Natural killer cell (primary cell): Measurements from ENCODE around the gene KIF5C. TPM values are rescaled to one million over a fixed set of nuclear protein-coding genes. Genes with fewer than 3 reads are reported as not detected.

ENCODE experiments used
- ATAC-seq, 3 donors: fragments of 150-1000 bp in 2 of 3; fragments of 200-7000 bp in 1 of 3; cut with Tn5 transposase; 1 replicate in 1 of 3; 2 replicates in 2 of 3; pipeline ENCODE4 v1.10.0; 2021; ENCODE audit warnings: mild to moderate bottlenecking in 2 of 3, moderate library complexity in 2 of 3
- DNase-seq, 2 donors: peaks; one replicate each; pipeline versions ENCODE4 v3.0.0 to v3.0.0-alpha.2; 2013 to 2021; ENCODE audit warnings: mixed read lengths in 1 of 2
- H3K27ac ChIP-seq: one replicate; pipeline ENCODE4 v1.5.1; 2013; ENCODE audit warnings: mild to moderate bottlenecking, low read length
- H3K27me3 ChIP-seq: one replicate; pipeline ENCODE4 v1.6.1; 2013; ENCODE audit warnings: low read length; ENCODE audit not compliant: control insufficient read depth, insufficient read depth
- H3K36me3 ChIP-seq: one replicate; pipeline ENCODE4 v1.6.1; 2013; ENCODE audit warnings: low read length; ENCODE audit not compliant: control insufficient read depth, insufficient read depth
- H3K4me1 ChIP-seq: one replicate; pipeline ENCODE4 v1.6.1; 2013; ENCODE audit warnings: low read length; ENCODE audit not compliant: control insufficient read depth, insufficient read depth
- H3K4me3 ChIP-seq: one replicate; pipeline ENCODE4 v1.5.1; 2013; ENCODE audit warnings: low read length
- H3K9me3 ChIP-seq: one replicate; pipeline ENCODE4 v1.6.1; 2013; ENCODE audit warnings: low read length; ENCODE audit not compliant: control insufficient read depth, insufficient read depth
- H3K27ac Mint-ChIP-seq, 2 donors: one replicate each; pipeline ENCODE4 v1.8.0; 2022; ENCODE audit warnings: mild to moderate bottlenecking in 2 of 2, mixed read lengths in 2 of 2, moderate library complexity in 1 of 2
- H3K27me3 Mint-ChIP-seq, 2 donors: one replicate each; pipeline ENCODE4 v1.8.0; 2022; ENCODE audit warnings: low read depth in 2 of 2, mixed read lengths in 2 of 2
- H3K36me3 Mint-ChIP-seq: one replicate; pipeline ENCODE4 v1.8.0; 2022; ENCODE audit warnings: mixed read lengths
- H3K4me1 Mint-ChIP-seq, 2 donors: one replicate each; pipeline ENCODE4 v1.8.0; 2022; ENCODE audit warnings: mixed read lengths in 2 of 2
- H3K4me3 Mint-ChIP-seq: one replicate; pipeline ENCODE4 v1.8.0; 2022; ENCODE audit warnings: mild to moderate bottlenecking, moderate library complexity, mixed read lengths
- H3K9me3 Mint-ChIP-seq, 2 donors: one replicate each; pipeline ENCODE4 v1.8.0; 2022; ENCODE audit warnings: mixed read lengths in 2 of 2
- WGBS: methylation state at CpG from one replicate; pipeline ENCODE4 v1.1.7; 2013; ENCODE audit warnings: missing lambda C conversion rate; ENCODE audit not compliant: insufficient coverage; 5-methylcytosine and 5-hydroxymethylcytosine counted together
- intact Hi-C: fragments of 100-400 bp; cut with micrococcal nuclease; formaldehyde crosslinking; loops from one replicate; pipeline ENCODE4 v1.14.2; 2022
- total RNA-seq, 4 donors: library from RNA; stranded (reverse); fragments of 120-200 nt in 1 of 4; gene quantifications; one replicate each; pipeline versions ENCODE4 v1.2.3 to v1.2.4, GENCODE V29; 2013 to 2022
- TF ChIP-seq, protein P1 (sequence below): fragments of 200-600 bp; IDR thresholded peaks from one replicate; pipeline ENCODE4 v1.8.0; 2022; ENCODE audit warnings: antibody characterized with exemption

The KIF5C gene
- total RNA-seq, 3 donors from 2014 or later (not counting 1 experiment from before 2014, with no cell fraction given), result 0.42 to 2.7 (median 1.8) TPM

DNA sequence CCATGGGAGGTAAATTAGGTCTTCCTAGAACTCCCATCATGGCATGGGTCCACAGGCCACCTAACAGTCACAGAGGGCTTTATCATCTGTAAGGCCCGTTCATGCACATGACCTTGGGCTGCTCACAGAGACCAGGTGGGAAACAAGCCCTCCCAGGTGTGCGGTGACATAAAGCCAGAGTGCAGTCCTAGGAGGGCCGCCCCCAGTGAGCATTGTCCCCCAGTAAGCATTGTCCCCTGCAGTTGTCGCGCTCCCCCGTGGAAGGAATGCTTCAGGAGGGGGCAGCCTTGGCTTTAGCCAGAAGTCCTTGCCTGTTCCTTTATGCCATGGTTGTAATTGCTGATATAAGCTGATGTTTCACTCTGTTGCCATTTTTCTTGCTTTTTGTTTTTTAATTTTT is 121.8 kb downstream of the KIF5C start:
- intact Hi-C loops, result loop anchor here (10.0 kb wide), 1 partner anchor 492 kb away; no protein-coding TSS in a partner anchor
- Histone ChIP-seq H3K9me3 (no peaks in the 10 kb centered on the region), H3K4me3 (no peak overlapping the region), H3K36me3 (no peaks in the 10 kb centered on the region), H3K27me3 (no peaks in the 10 kb centered on the region), H3K4me1 (no peaks in the 10 kb centered on the region), H3K27ac (no peak overlapping the region)
- TF ChIP-seq, protein P1, sequence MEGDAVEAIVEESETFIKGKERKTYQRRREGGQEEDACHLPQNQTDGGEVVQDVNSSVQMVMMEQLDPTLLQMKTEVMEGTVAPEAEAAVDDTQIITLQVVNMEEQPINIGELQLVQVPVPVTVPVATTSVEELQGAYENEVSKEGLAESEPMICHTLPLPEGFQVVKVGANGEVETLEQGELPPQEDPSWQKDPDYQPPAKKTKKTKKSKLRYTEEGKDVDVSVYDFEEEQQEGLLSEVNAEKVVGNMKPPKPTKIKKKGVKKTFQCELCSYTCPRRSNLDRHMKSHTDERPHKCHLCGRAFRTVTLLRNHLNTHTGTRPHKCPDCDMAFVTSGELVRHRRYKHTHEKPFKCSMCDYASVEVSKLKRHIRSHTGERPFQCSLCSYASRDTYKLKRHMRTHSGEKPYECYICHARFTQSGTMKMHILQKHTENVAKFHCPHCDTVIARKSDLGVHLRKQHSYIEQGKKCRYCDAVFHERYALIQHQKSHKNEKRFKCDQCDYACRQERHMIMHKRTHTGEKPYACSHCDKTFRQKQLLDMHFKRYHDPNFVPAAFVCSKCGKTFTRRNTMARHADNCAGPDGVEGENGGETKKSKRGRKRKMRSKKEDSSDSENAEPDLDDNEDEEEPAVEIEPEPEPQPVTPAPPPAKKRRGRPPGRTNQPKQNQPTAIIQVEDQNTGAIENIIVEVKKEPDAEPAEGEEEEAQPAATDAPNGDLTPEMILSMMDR, result no peak
- Mint-ChIP-seq H3K36me3 (no peaks in the 10 kb centered on the region), H3K4me1 (no peaks in the 10 kb centered on the region), H3K27ac (no peak overlapping the region), H3K9me3 (no peaks in the 10 kb centered on the region), H3K4me3 (no peak overlapping the region), H3K27me3 (peaks cover 0 to 9% of the 10 kb centered on the region in 2 donors)
- DNase-seq (no peak), ATAC-seq (no peak)
- WGBS, result 94% methylated on average over 6 of the region's 6 CpGs

DNA sequence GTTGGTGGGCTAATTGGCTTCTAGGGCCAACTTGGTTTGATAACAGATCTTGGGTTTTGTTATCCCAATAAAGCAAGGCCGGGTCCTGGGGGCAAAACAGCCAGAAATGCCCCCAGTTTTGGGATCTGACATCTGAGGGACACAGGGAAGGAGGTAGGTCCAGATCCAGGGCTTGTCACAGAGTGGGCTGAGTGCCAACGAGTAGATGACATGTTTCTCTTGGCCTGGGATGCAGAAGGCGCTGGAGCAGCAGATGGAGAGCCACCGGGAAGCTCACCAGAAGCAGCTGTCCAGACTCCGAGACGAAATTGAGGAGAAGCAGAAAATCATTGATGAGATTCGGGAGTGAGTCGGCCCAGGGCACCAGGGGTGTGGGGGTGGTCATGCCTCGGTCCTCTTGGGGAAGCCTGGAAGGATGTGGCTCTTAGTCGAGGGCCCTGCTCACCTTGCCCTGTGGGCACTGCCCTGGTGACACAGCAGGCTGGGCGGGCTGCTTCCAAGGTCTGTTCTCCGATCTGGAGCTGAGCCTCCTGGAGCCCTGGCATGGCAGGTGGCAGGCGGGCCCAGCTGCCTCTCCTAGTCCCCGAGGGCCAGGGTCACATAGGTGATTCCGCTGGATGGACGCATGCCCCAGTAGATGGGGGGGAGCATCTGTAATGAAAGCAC is 123.3 kb downstream of the KIF5C start:
- Mint-ChIP-seq H3K4me3 (no peak overlapping the region), H3K27ac (no peak overlapping the region), H3K9me3 (no peaks in the 10 kb centered on the region), H3K36me3 (no peaks in the 10 kb centered on the region), H3K4me1 (no peaks in the 10 kb centered on the region), H3K27me3 (peaks cover 0 to 12% of the 10 kb centered on the region in 2 donors)
- WGBS, result 92% methylated on average over 14 of the region's 16 CpGs
- no peaks in the 10 kb centered on the region for H3K9me3 ChIP-seq
- H3K27ac ChIP-seq, result no peak overlapping the region
- H3K27me3 ChIP-seq, result no peaks in the 10 kb centered on the region
- no peak overlapping the region for H3K4me3 ChIP-seq
- DNase-seq, result no peak
- intact Hi-C loops, result loop anchor here (10.0 kb wide), 1 partner anchor 493 kb away; no protein-coding TSS in a partner anchor
- ATAC-seq, result no peak
- TF ChIP-seq, protein P1, result no peak
- no peaks in the 10 kb centered on the region for H3K36me3 ChIP-seq
- H3K4me1 ChIP-seq, result no peaks in the 10 kb centered on the region

DNA sequence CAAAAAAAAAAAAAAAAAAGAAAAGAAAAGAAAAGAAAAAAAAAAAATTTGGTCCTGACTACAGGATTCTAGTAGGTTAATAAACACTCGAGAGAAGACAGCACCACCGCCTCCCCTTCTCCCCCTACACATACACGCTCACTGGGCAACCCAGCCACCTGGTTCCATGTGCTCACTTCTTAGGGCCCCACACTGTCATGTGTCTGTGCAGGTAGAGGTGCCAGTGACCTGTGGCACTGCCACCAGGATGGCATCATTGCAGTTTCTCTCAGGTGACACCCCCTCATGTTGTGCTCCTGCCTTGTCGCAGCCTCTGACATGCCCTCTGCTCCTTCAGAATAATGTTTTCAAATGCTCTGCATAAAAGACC is 123.8 kb downstream of the KIF5C start:
- no peaks in the 10 kb centered on the region for H3K27me3 ChIP-seq
- no peak overlapping the region for H3K4me3 Mint-ChIP-seq
- no peaks in the 10 kb centered on the region for H3K36me3 Mint-ChIP-seq
- H3K4me1 Mint-ChIP-seq, result no peaks in the 10 kb centered on the region
- no peak for ATAC-seq
- H3K36me3 ChIP-seq, result no peaks in the 10 kb centered on the region
- intact Hi-C loops, result loop anchor here (10.0 kb wide), 1 partner anchor 494 kb away; no protein-coding TSS in a partner anchor
- H3K27me3 Mint-ChIP-seq, result peaks cover 0 to 12% of the 10 kb centered on the region in 2 donors
- no peaks in the 10 kb centered on the region for H3K9me3 Mint-ChIP-seq
- H3K9me3 ChIP-seq, result no peaks in the 10 kb centered on the region
- no peak for DNase-seq
- no peak overlapping the region for H3K27ac ChIP-seq
- TF ChIP-seq, protein P1, result no peak
- H3K4me1 ChIP-seq, result no peaks in the 10 kb centered on the region
- no peak overlapping the region for H3K4me3 ChIP-seq
- WGBS, result 96% methylated on average over 4 of the region's 4 CpGs
- no peak overlapping the region for H3K27ac Mint-ChIP-seq
